DMS153 (cell line): Measurements from ENCODE around the gene KNSTRN.

Experiments
- DNase-seq: peaks from one replicate; lab custom pipeline; 2025; lab: John Stamatoyannopoulos, UW

Gene KNSTRN

GRCh38 chr15:40435023-40435709 is 52.6 kb downstream of the KNSTRN start:
- DNase-seq, result no peak

- no peak for DNase-seq
These were observed 53.2 kb downstream of the KNSTRN start for GRCh38 chr15:40435710-40436089.

DNA sequence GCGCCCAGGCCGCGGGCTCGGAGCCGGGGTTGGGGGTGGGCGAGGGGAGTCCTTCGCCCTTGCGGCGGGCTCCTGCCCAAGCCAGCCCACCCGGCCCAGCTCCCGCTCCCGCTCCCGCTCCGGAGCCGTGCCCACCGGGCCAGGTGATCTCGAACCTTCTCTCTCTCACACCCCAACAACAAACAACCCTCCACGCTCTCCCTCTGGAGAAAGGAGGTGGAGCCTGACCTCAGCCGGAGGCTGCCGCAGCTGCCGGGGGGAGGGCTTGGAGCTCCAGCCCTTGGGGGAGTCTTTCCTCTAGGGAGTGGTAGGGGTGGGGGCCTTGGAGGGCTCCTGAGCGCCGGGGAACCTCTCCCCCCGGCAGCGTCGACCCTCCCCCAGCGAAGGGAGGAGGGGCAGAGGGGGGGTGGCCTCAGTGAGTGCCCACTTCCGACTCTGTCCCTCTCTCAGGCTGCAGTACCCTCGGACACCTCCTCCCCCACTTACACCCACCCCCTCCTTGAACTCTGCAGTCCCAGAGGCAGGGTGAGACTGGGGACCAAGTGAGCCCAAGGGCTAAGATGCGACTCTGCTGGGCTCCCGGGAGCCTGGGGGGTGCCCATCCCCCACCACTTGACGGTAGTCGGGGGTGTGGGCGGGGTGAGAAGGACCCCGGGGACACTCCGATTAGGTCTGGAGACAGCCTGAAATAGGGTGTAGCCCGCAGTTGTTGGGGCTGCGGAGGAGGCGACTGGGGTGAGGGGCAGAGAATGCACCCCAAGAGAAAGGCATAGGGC is 53.8 kb downstream of the KNSTRN start:
- DNase-seq, result no peak

DNA sequence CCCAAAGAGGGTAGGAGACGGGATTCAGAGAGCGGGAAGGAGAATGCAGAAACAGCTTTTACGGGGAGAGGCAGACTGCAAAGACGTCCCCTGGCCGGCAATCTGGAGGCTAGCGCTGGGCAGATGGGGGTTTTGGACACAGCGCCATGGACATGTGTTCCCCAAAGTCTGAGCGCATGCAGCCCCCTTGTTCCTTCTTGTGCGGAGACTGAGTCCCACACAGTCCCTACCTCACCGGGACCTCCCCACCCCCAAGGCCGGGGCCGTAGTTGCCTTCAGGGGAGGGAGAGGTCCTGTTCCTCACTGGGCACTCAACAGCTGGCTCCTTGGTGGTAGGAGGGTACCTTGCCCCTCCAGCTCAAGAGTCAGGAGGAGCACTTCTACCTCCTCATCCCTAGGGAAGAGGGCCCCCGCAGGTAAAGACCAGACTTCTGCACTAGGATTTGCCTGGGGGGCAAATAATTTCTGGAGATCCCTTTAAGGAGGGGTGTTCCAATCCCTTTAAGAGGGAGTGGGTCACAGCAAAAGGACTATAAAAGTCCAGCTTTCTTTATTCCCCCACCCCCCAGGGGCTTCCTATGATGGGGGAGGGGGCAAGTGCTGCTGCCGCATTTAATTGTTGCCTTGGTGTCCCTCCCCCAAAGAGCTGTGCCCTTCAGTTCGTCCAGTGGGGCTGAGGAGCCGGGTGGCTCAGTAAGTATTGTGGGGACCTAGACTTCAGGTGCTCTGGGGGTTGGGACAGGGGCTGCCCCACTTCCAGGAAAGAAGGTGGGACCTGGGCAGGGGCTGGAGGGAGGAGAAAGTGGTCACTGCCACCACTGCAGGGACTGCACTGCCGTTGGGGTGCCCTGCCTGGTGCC is 54.6 kb downstream of the KNSTRN start:
- no peak for DNase-seq

DNA sequence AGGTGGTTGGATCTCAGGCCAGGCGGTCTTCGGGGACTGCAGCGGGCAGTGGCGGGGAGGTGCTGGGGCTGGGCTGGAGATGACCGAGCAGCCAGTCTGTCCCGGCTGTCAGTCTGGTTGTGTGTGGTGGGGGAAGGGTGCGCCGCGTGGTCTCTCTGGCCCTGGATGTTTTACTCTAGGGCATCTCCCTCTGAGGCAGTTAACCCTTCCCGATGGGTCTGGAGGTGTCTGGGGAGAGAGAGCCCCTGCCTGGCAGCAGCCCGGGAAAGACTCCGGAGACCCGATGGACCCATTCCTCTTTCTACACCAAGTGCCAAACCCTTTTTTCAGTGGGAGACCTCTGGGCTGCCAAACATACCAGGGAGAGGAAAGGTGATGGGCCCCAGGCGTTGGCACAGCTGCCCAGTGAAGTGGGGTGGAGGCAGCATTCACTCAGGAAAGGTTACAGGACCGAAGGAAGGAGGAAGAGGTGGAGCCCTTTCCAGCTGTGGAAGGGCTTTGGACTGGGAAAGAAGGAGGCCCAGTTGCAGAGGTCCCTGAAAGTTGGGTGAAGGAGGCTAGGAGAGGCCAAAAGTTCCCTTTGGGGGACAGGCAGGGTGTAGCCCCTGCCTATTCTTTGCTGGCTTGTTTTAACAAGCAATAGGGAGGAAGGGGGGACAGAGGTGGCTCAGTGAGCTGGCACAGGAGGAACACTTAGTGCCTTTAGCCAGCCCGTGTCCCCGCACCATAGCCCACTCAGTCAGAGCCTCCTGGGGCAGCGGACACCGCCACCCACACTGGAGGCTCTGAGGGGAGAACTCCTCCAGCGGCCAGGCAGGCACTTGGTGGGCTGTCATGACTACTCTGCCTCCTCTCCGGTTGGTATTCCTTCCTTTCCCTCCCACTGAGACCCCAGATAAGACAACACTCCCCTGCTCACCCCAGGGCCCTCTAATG is 55.5 kb downstream of the KNSTRN start:
- DNase-seq, result no peak

DNA sequence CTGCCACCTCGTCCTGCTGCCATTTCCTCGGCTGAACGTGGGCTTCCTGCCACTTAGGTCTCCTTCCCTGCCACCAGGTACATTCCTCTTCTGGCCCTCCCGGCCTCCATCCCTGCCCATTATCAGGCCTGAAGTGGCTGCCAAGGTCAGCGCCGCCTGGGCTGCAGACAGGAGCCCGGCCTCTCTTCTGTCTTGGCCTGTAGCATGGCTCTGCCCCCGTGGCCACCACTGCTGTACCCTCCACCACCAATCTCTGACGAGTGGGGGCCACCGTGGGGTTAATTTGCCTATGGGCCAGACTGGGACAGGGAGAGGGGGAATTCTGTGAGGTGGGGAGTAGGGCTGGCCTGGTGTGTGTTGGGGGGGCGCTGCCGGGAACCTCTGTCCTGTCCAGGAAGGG is 56.2 kb downstream of the KNSTRN start:
- no peak for DNase-seq

DNA sequence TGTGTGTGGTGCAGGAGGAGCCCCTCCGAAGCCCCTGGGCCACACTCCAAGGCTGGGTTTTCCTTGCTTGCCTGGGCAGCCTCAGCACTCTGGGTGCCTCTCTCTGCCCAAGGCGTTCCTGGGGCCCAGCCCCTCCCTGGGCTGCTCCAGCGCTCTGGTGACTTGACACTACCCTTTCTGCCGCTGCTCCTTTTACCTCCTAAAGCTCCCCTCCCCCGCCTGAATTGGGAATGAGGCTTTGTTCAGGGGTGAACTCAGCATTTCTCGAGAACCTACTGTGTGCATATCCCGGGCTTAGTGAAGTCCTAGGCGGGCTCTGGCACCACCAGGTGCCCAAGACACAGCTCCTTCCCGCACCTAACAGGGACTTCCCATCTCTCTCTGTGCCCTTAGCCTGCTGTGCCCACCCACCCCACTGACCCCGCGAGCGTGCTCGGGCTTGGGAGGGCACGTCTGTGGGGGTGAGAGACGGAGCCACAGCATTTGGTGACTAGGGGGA is 57.0 kb downstream of the KNSTRN start:
- DNase-seq, result no peak

DNA sequence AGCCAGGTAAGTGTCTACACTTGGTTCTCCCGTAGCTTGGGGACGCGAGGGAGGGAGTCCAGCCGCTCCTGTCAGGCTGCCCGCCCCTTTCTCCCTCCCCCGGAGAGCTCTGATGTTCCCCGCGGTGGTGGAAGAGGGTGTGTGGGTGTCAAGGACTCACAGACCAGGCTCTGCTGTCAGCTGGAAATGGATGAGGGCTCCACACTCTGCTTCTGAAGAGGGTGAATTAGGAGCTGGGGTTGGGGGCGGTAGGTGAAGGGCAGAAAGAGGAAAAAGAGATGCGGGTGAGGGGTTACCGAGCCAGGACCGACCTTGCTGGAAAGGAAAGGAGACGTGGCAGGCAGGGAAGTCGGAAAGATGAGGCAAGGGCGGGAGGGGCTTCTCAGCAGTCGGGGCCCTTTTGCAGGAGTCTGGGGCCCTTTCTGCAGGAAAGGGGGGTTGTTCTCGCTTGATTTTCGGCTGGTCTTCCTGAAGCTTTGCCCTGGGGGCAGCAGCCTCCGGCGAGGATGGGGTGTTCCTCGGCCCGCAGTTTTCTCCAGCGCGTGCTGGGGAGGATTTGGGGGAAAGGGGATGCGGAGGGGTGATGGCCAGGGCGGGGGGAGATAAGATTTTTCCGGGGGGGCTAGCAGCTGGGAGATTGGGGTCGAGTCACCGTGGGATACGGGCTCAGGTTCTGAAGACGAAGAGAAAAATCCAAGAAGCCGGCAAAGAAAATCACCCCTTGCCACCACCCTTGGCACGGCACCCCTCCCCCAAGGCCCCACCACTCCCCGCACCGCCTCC is 57.6 kb downstream of the KNSTRN start:
- DNase-seq, result no peak

DNA sequence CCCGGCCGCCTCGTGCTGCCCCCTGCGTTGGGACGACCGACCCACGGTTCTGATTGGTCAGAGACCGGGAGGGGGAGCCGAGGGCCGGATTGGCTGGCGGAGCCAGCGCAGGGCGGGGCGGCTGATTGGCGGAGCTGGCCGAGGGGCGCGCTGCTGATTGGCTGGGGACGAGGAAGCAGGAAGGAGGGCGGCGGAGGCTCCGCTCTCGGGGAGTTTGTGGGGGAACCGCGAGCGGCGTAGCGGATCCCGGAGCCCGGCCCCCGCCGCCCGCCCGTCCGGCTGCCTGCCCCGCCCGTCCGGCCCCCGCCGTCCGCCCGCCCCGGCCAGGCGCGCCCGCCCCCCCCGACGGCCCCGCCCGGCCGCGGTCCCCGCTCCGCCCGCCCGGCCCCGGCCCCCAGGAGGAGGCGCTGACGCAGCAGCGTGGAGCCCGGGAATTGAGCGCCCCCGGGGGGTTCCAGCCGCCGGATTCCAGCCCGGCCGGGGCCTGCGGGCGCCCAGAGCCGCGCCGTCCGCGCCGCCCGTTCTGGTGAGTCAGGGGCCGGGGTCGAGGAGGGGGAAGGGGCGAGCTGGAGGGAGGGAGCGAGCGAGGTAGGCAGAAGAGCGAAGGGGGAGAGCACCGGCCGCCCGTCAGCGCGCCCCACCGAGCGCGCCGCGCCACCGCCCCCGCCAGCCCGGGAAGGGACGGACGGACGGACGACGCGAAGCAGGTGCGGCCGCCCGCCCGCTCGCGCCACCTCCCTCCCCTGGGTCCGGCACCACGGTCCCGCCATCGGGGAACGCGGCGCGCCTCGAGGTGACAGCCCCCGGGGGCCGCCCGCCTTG is 58.4 kb downstream of the KNSTRN start, which contains the start of gene BAHD1:
Gene BAHD1, plus strand, starts transcription at position 211 of the 822 bp plus-strand sequence. CDS start 17,512 bp downstream, outside the sequence.
- peak; percentile 57 for DNase-seq

DNA sequence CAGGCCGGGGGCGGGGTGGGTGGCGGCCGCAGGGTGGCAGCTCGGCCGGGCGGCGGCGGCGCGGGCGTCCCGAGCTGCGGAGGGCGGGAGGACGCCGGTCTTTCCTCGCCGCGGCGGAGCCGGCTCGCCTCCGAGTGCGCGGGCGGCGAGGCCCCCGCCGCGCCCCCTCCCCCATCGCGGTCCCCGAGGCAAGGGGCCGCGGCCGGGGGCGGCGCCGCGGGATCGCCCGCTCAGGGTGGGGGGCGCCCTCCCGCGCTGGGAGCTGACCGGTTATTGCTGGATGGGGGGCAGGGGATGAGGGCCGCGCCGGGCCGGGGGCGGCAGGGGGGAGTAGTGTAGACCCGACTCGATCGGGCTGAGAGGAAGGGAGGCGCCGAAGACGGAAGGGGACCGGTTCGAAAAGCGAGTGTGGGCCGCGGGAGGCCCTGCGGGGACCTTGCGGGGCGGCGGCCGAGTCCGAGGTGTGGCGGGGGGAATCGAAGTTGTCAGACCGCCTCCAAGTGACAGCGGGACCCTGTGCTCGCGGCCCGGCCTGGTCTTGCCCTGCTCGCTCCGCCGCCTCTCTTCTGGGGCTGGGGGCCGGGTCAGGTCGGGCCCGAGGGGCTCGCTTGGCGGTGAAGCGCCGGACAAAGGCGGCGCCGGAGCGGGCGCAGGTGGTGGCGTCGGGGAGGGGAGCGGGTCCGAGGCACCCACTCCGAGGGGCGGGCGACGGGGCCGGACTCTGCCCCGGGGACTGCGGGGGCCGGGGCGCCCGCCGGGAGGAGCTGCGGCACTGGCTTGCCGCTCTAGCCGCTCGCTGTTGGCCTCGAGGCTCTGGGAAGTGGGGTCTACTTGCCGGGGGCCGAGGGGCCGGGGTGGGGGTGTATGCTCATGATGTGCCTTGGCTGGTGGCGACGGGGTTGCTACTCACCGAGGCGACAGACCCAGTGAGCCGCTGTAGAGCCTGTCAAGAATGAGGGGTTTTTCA is 59.3 kb downstream of the KNSTRN start:
- DNase-seq, result no peak

GRCh38 chr15:40443255-40443654 is 60.7 kb downstream of the KNSTRN start:
- no peak for DNase-seq

DNA sequence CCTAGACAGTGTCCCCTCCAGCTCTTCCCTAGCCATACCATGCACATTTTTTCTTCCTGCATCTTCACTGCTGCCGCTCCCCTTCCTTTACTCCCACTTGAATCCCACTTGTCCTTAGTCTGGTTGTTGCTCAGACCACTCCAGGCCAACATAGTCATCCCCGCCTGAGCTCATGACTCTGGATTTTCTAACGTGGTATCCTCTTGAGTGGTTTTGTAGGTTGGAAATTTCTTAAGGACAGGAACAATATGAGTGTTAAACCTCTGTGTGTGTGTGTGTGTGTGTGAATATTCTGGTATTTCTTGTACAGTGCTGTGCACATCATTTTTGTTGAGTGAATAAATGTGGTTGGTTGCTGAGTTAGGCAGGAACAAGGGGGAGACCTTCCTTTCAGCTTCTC is 61.3 kb downstream of the KNSTRN start:
- DNase-seq, result no peak
